Sigmoid colon (tissue), 7 donors: ENCODE results near the gene NTM. TPM values are rescaled to one million over a fixed set of nuclear protein-coding genes. Genes with fewer than 3 reads are reported as not detected.

Source experiments
- DNase-seq: peaks from one replicate; pipeline ENCODE4 v3.0.0-alpha.2; 2019
- H3K27ac ChIP-seq, 4 donors: fragments of 200-600 bp; sonication (generic); one replicate each; pipeline ENCODE4 v1.5.1; 2016 to 2019; ENCODE audit warnings: mild to moderate bottlenecking in 1 of 4
- H3K27me3 ChIP-seq, 3 donors: fragments of 200-600 bp; sonication (generic); one replicate each; pipeline ENCODE4 v1.5.1; 2019; ENCODE audit warnings: mild to moderate bottlenecking in 1 of 3
- H3K36me3 ChIP-seq, 4 donors: fragments of 200-600 bp; sonication (generic); one replicate each; pipeline ENCODE4 v1.5.1; 2016 to 2019
- H3K4me1 ChIP-seq, 4 donors: fragments of 200-600 bp; sonication (generic); one replicate each; pipeline ENCODE4 v1.5.1; 2017 to 2019
- H3K4me3 ChIP-seq, 4 donors: fragments of 200-600 bp; sonication (generic); one replicate each; pipeline ENCODE4 v1.5.1; 2017 to 2019; ENCODE audit warnings: mild to moderate bottlenecking in 2 of 4, moderate library complexity in 1 of 4
- H3K9me3 ChIP-seq, 4 donors: fragments of 200-600 bp in 3 of 4; sonication (generic) in 3 of 4; one replicate each; pipeline versions ENCODE4 v1.5.1 to v1.6.1; 2013 to 2019
- EP300 ChIP-seq, 4 donors: sonication (generic); formaldehyde crosslinking; IDR thresholded peaks; one replicate each; pipeline ENCODE4 v1.6.1; 2017; ENCODE audit warnings: antibody characterized with exemption in 4 of 4
- POLR2A ChIP-seq, 2 donors: fragments of 450-650 bp; IDR thresholded peaks; one replicate each; pipeline ENCODE4 v1.6.1; 2016; ENCODE audit warnings: antibody characterized with exemption in 2 of 2, mild to moderate bottlenecking in 2 of 2, moderate library complexity in 2 of 2
- POLR2AphosphoS5 ChIP-seq, 4 donors: sonication (generic); formaldehyde crosslinking; IDR thresholded peaks; one replicate each; pipeline ENCODE4 v1.6.1; 2017; ENCODE audit warnings: antibody characterized with exemption in 4 of 4
- WGBS, 2 donors: extraction: QIAGEN DNeasy Blood & Tissue Kit; methylation state at CpG; one replicate each; pipeline ENCODE4 v1.1.7; 2013; 5-methylcytosine and 5-hydroxymethylcytosine counted together
- intact Hi-C: fragments of 100-400 bp; cut with DNase I; formaldehyde crosslinking; loops from one replicate; pipeline ENCODE4 v1.15.1; 2023
- polyA plus RNA-seq, 3 donors: library from polyadenylated mRNA; stranded (reverse); fragments of 200-250 nt; gene quantifications; one replicate each; pipeline ENCODE4 v1.2.3, GENCODE V29; 2013
- total RNA-seq, 4 donors: library from RNA; depleted of rRNA; stranded (reverse); fragments of >200 nt; gene quantifications; one replicate each; pipeline ENCODE4 v1.1.0, GENCODE V29; 2016
- TF ChIP-seq, protein P1 (sequence below), 4 experiments: fragments of 450-650 bp in 3 of 4; fragments of 200-600 bp in 1 of 4; IDR thresholded peaks; one replicate each; pipeline ENCODE4 v1.5.1; 2016 to 2019; ENCODE audit warnings: antibody characterized with exemption in 4 of 4, mild to moderate bottlenecking in 3 of 4, moderate library complexity in 2 of 4
- donor health status: healthy with polysubstance abuse.
- donor health status: Bipolar disorder and iron deficiency.
- donor health status: healthy.

Gene NTM
- total and polyA plus RNA-seq, 7 donors = 0.96 to 18.3 (median 6.4) TPM; not detected in 1

DNA sequence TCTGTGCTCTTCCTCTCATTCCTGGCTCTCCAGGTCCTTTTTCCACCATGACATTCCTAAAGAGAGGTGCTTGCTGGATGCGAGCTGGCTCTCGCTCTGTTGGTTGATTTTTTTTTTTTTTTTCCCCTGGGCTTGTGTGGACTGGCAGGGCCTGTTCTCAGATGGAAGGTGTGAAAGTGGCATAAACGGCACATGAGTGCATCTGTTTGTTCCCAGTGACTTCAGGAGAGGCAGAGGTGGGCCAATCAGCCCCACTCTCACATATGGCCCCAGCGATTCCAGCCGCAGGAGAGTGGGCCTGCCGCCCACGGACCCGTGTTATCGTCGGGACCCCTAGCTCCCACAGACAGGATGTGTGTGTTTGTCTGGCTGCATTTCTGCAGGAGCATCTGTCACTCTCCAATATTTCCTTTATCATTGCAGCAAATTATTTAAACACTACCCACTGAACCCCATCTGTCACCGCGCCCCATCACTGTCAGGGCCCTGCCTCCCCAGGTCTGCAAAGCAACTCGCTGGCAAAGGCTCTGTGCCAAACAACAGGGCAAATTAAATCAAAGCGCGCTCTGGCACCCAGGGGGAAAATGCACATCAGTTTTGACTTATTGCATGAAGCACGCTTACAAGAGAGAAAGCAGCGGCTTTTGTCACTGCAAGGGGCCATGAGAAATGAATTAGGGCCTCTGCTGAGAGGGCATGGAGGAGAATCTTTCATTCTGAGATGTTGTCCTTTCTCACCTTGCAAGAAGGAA, 886.3 kb downstream of the NTM start:
- TF ChIP-seq, protein P1, sequence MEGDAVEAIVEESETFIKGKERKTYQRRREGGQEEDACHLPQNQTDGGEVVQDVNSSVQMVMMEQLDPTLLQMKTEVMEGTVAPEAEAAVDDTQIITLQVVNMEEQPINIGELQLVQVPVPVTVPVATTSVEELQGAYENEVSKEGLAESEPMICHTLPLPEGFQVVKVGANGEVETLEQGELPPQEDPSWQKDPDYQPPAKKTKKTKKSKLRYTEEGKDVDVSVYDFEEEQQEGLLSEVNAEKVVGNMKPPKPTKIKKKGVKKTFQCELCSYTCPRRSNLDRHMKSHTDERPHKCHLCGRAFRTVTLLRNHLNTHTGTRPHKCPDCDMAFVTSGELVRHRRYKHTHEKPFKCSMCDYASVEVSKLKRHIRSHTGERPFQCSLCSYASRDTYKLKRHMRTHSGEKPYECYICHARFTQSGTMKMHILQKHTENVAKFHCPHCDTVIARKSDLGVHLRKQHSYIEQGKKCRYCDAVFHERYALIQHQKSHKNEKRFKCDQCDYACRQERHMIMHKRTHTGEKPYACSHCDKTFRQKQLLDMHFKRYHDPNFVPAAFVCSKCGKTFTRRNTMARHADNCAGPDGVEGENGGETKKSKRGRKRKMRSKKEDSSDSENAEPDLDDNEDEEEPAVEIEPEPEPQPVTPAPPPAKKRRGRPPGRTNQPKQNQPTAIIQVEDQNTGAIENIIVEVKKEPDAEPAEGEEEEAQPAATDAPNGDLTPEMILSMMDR (IDR thresholded peaks at IDR 0.05) = no peak
- no peak for TF ChIP-seq EP300 (IDR thresholded peaks at IDR 0.05)
- TF ChIP-seq POLR2AphosphoS5 (IDR thresholded peaks at IDR 0.05) = no peak
- TF ChIP-seq POLR2A (IDR thresholded peaks at IDR 0.05) = no peak
- Histone ChIP-seq H3K27ac (no peak overlapping the region), H3K4me3 (no peak overlapping the region), H3K36me3 (no peaks in the 10 kb centered on the region), H3K9me3 (no peaks in the 10 kb centered on the region), H3K27me3 (no peaks in the 10 kb centered on the region), H3K4me1 (no peaks in the 10 kb centered on the region)
- WGBS, 2 donors = 90% methylated on average over 17 of the region's 17 CpGs
- no peak for DNase-seq
- intact Hi-C loops = no loop called here

DNA sequence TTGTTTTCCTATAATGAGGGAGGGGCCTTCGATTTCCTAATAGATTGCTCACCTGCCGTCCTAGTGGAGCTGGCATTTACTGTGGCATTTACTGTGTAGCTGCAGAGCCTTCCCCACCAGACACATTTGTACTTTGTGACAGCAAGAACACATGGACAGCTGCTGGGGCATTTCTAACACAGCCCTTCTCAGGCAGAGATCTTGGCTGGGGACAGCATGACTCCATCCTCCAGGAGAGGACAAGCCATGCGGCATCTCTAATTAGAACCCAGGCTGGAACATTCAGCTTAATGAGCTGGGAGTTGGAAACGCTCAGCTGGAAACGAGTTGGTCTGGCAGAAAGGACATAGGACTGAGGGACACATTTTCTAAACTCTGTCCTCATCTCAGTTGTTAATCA, 887.5 kb downstream of the NTM start:
- Histone ChIP-seq H3K4me1 (no peaks in the 10 kb centered on the region), H3K36me3 (no peaks in the 10 kb centered on the region), H3K4me3 (no peak overlapping the region), H3K27ac (no peak overlapping the region), H3K27me3 (no peaks in the 10 kb centered on the region), H3K9me3 (no peaks in the 10 kb centered on the region)
- WGBS, 2 donors = 79 to 85% methylated on average over 5 of the region's 5 CpGs
- intact Hi-C loops = no loop called here
- TF ChIP-seq, protein P1 (IDR thresholded peaks at IDR 0.05) = no peak
- no peak for TF ChIP-seq POLR2A (IDR thresholded peaks at IDR 0.05)
- TF ChIP-seq EP300 (IDR thresholded peaks at IDR 0.05) = no peak
- TF ChIP-seq POLR2AphosphoS5 (IDR thresholded peaks at IDR 0.05) = no peak
- no peak for DNase-seq

DNA sequence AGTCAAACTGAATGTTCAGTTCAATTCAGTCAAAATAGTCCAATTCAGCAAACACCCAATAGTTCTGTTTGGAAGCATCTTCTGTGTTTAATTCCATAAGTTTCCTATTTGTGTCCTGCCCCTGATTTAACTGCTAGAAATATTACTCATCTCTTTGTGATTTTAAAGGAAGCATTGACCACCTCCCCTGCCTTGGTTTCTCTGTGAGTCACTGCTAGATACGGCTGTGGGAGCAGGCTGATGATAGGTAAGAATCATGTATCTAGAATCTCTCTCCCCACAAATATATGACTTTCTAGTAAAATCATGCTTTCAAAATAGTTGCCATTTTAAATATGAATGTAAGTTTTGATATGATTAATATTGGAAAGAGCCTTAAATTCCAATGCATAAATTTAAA, 888.5 kb downstream of the NTM start:
- no peak overlapping the region for H3K27ac ChIP-seq
- H3K36me3 ChIP-seq = no peaks in the 10 kb centered on the region
- no peaks in the 10 kb centered on the region for H3K4me1 ChIP-seq
- no peak for TF ChIP-seq EP300 (IDR thresholded peaks at IDR 0.05)
- TF ChIP-seq POLR2A (IDR thresholded peaks at IDR 0.05) = no peak
- no peak for TF ChIP-seq POLR2AphosphoS5 (IDR thresholded peaks at IDR 0.05)
- TF ChIP-seq, protein P1 (IDR thresholded peaks at IDR 0.05) = no peak
- intact Hi-C loops = no loop called here
- no peak overlapping the region for H3K4me3 ChIP-seq
- WGBS, 2 donors = 84 to 86% methylated on average over 1 of the region's 1 CpG
- no peaks in the 10 kb centered on the region for H3K27me3 ChIP-seq
- no peak for DNase-seq
- no peaks in the 10 kb centered on the region for H3K9me3 ChIP-seq

DNA sequence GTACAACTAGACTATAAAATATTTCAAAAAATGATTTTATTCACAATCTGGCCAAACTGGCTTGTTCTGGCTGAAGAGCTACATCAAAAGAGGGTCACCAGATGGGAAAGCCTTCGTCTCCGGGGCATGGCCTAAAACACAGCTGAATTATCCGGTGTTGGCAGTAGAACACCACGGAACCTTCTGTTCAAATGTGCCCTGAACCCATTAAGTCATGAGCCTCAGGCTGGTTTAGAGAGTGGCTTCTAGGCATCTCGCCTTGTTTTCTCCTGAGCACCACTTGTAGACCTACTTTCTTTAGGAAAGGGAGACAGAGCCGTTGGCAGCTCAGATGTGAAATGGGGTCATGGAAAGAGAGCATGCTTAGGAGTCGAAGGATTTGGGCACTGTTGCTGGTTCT, 890.2 kb downstream of the NTM start:
- WGBS, 2 donors = 88 to 91% methylated on average over 7 of the region's 7 CpGs
- H3K36me3 ChIP-seq = no peaks in the 10 kb centered on the region
- no peaks in the 10 kb centered on the region for H3K4me1 ChIP-seq
- intact Hi-C loops = no loop called here
- no peak for DNase-seq
- TF ChIP-seq, protein P1 (IDR thresholded peaks at IDR 0.05) = no peak
- TF ChIP-seq EP300 (IDR thresholded peaks at IDR 0.05) = no peak
- TF ChIP-seq POLR2A (IDR thresholded peaks at IDR 0.05) = no peak
- no peak for TF ChIP-seq POLR2AphosphoS5 (IDR thresholded peaks at IDR 0.05)
- H3K27me3 ChIP-seq = no peaks in the 10 kb centered on the region
- H3K9me3 ChIP-seq = no peaks in the 10 kb centered on the region
- no peak overlapping the region for H3K27ac ChIP-seq
- H3K4me3 ChIP-seq = no peak overlapping the region

DNA sequence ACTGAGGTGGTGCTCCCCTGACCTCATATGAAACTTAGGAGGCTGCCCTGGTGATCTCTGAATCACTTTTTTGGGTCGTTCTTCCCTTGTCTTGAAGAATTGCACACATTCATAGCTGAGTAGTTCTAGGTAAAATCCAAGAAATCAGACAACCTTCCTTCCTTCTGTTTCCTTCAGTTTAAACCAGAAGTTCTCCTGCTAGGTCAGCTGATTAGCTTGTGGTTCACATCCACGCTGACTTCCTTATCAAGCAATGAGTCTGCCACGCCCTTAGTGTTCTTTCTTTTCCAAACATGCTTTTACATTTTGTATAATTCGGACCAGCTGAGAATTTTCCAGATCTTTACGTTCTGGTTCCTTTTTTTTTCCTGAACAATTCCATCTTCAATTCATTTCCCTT, 892.8 kb downstream of the NTM start:
- no peaks in the 10 kb centered on the region for H3K36me3 ChIP-seq
- DNase-seq = no peak
- H3K27me3 ChIP-seq = no peaks in the 10 kb centered on the region
- intact Hi-C loops = no loop called here
- no peaks in the 10 kb centered on the region for H3K9me3 ChIP-seq
- H3K4me1 ChIP-seq = no peaks in the 10 kb centered on the region
- TF ChIP-seq, protein P1 (IDR thresholded peaks at IDR 0.05) = no peak
- TF ChIP-seq POLR2AphosphoS5 (IDR thresholded peaks at IDR 0.05) = no peak
- no peak for TF ChIP-seq EP300 (IDR thresholded peaks at IDR 0.05)
- TF ChIP-seq POLR2A (IDR thresholded peaks at IDR 0.05) = no peak
- H3K4me3 ChIP-seq = no peak overlapping the region
- H3K27ac ChIP-seq = no peak overlapping the region
- 19 to 43% methylated on average over 5 of the region's 5 CpGs for WGBS, 2 donors
